ENCODE measurements around the gene NLE1.
A peak's percentile ranks its signal among the peaks of the same experiment; 100 is the strongest.
"Not testable (repeated sequence)": the region's sequence is repeated elsewhere in the genome, so short reads cannot be mapped to it uniquely, and the experiment has no call there.

NLE1 gene

GRCh38 chr17:35097776-35098175, 44.3 kb downstream of the NLE1 start:
- DNase-seq (ENCODE audit: low read depth): no peak
- no peak for TF ChIP-seq CTCF (IDR thresholded peaks at IDR 0.05; ENCODE audit: control insufficient read depth, extremely low read depth, insufficient read depth)
- H3K4me3 ChIP-seq (ENCODE audit: low read depth, low read length): no peak overlapping the region

- no peak for DNase-seq (ENCODE audit: low read depth)
- TF ChIP-seq CTCF (IDR thresholded peaks at IDR 0.05; ENCODE audit: control insufficient read depth, extremely low read depth, insufficient read depth): no peak
- H3K4me3 ChIP-seq (ENCODE audit: low read depth, low read length): no peak overlapping the region
Measured at GRCh38 chr17:35095741-35096140, 46.4 kb downstream of the NLE1 start.

- no peak overlapping the region for H3K4me3 ChIP-seq (ENCODE audit: low read depth, low read length)
- no peak for DNase-seq (ENCODE audit: low read depth)
- no peak for TF ChIP-seq CTCF (IDR thresholded peaks at IDR 0.05; ENCODE audit: control insufficient read depth, extremely low read depth, insufficient read depth)
Measured at GRCh38 chr17:35094902-35095301, 47.2 kb downstream of the NLE1 start.

- H3K4me3 ChIP-seq (ENCODE audit: low read depth, low read length); DNase-seq (ENCODE audit: low read depth): not testable (repeated sequence)
Measured at GRCh38 chr17:35090707-35091106, 51.4 kb downstream of the NLE1 start.

- no peak overlapping the region; the same call in 1 of the 2 replicates for H3K4me3 ChIP-seq (ENCODE audit: low read depth, low read length)
- TF ChIP-seq CTCF (IDR thresholded peaks at IDR 0.05; ENCODE audit: control insufficient read depth, extremely low read depth, insufficient read depth): no peak
- DNase-seq (ENCODE audit: low read depth): no peak
Measured at GRCh38 chr17:35089586-35090296, 52.4 kb downstream of the NLE1 start.

- TF ChIP-seq CTCF (IDR thresholded peaks at IDR 0.05; ENCODE audit: control insufficient read depth, extremely low read depth, insufficient read depth): peak; percentile 89
- DNase-seq (ENCODE audit: low read depth): peak; percentile 13
- peak overlapping the region; percentile 71 for H3K4me3 ChIP-seq (ENCODE audit: low read depth, low read length)
Measured at GRCh38 chr17:35088881-35089585, 53.1 kb downstream of the NLE1 start.

GRCh38 chr17:35088356-35088880, 53.7 kb downstream of the NLE1 start:
- no peak for DNase-seq (ENCODE audit: low read depth)
- TF ChIP-seq CTCF (IDR thresholded peaks at IDR 0.05; ENCODE audit: control insufficient read depth, extremely low read depth, insufficient read depth): no peak
- H3K4me3 ChIP-seq (ENCODE audit: low read depth, low read length): peak overlapping the region; percentile 71
